KG1 (cell line): ENCODE data around the gene TANK.
"Not testable (repeated sequence)": the region's sequence is repeated elsewhere in the genome, so short reads cannot be mapped to it uniquely, and the experiment has no call there.

ENCODE experiments used
- DNase-seq: peaks from one replicate; lab custom pipeline; 2025; lab: John Stamatoyannopoulos, UW

TANK gene

DNA sequence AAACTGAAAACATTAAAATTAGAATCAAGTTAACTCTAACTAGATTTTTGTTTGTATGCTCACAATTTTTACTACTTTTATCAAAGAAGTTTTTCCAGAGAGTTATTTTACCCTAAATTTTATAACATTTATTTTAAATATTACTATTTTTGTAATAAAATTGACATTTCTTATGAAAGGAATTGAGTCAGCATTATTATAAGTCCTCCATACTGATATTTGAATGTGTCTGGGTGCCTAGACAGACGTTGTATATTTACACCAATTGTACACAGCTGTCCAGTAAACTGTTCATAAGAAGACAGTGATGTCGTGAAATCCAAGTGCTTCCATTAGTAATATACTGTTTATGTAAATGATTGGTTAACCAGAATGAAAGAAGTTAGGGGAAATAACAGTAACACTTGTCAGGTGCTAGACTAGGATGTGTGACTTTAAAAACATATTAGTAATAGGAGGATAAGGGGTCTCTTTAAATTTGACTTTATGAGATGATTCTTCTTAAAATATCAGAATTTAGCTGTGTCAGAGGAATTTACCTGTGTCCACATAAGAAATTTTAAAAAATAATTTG, 73.7 kb downstream of the TANK start:
- DNase-seq = no peak

DNA sequence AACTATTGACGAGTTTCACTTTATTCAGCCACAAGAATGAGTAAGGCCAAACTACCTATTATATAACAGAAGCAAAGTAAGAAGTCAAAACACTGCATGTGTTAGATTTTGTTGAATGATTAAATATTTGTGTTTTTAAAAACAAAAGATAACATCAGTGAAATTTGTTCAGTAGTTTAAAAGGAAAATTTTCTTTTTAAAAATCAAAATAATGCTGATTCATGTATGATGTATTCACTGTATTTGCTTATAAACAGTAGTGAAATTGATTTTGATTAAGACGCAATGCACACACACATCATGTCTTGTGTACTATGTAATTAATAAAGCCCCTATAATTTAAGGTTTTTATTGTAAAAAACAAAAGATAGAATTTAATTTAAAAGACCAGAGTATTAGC, 74.4 kb downstream of the TANK start:
- no peak for DNase-seq

DNA sequence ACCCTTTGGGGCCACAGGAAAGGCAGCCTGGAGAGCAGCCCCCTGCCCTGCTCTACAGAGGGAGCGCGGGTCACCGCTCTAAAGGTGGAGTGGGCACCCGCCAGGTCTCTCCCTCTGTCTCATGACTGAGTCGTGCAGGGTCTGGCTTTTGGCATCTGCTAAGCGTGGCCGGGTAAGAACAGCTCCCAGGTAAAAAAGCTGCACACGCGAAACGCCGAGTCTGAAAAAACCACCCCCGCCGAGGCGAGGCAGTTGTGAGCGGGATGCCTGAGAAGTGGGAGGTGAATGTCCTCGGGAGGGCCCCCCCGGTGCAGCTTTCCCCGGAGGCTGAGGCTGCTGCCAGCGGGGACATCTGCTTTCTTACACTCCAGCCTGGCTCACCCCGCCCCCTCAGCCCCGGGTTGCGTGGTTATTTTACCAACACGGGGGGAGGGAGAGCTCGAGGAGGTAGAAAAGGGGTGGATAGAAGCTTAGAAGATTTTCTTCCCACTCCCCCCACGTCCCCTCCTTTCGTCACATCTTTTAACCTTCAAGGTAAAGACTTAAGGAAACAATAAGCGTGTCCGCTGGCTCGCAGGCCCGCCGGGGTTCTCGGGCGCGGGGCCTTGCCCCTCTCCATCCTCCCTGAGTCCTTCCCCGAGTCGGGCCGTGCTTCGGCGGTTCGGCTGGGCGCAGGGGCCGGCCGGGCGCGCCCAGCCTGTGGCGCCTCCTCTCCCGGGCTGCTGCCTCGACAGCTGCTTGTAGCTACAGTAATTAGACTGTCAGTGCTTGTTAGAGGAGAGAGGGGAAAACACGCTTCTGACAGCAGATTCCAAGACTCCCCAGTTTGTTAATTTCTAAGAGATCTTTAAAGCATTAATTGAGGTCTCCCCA, 77.4 kb downstream of the TANK start:
- DNase-seq = no peak

DNA sequence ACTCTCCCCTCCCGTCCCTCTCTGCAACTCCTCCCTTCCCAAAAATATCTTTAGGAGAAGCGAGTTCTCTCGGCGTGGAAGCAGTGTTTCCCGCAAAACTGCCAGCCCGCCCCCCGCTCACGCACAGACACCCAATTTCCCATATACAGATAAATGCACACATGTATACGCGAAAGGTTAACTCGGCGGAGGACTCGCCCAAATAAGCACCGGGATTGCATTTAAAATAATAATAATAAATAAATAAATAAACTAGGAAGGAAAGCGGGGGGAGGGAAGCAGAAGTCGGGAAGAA, 78.0 kb downstream of the TANK start:
- no peak for DNase-seq

DNA sequence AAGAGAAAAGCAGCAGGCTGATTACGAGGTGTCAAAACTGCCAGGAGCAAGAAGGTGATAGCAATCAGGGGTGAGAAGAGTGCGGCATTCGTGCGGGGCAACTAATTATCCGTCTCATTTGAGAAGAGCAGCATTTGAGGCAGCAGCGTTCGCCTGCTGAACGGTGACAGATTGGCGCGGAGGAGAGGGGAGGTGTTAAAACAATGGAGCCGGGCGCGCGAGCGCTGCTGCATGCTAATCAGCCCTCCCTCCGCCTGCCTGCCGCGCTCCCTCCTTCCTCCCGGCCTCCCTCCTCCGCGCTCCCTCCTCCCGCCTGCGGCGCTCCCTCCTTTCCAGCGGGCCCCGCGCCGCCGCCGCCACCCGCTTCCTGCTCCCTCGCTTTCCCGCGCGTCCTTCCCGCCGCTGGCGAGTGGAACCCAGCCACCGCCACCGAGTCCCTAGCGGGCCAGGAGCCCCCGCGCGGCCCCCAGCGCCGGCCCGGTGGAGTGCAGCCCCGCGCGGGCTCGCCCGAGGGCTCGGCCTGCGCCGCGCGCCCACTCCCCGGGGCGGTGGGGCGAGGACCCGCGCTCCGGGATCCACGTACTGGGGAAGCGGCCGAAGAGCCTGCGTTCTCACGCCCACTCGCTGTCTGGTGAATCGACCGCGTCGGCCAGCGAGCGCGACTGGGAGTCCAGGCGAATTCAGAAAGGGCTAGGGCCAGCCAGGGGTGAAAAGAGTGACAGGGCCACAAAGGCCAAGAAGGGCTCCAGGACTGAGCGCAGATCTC, 78.5 kb downstream of the TANK start:
- DNase-seq = no peak

DNA sequence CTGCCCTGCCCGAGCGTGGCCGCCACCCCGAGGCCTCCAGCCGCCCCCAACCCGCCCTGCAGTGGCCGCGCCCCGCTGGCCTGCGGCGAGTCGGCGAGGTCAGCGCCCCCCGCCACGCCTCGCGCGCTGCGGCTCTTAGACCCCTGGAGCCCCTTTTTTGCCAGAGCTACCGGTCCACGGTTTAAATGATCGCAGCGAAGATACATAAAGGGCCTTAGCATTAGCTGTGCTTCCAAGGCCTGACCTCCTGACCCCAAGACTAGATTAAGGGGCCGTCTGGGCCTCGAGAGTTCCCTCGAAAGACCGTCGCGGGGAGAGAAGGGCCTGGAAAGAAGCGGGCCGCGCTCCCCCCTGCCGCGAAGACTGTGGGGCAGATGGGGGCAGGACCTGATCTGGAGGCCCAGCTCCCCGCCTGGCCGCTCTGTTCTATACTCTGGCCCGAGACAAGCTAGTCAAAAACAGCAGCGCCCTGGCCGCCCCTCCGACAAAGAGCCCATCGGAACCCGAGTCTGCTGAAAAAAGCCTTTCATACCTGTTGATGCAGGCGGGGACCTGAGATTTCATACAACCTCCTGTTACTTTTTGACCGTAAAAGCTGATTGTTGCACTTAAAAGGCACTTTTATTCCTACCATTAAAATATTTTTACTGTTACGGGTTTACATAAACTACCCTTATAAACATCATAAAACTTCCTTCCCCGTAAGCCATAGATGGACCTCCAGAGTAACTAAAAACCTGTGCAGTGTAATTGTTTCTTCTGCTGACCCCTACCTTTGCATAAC, 79.3 kb downstream of the TANK start:
- no peak for DNase-seq

DNA sequence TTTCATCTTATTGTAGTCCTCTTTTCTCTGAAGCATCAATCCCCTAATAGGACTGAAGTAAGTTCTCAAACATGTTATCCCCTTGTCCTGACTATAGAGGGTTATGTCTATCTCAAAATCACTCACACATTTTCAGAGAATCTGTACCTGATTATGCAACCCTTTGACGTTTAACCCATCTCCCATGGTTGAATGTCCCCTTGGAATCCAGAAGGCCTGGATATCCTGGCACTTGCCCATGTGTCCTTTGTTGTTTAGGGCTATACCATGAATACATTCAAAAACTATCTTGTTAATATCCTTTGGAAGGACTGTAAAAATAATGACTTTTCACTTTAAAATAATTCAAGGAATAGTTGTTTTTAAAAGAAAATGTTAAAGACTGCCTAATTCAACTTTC, 81.7 kb downstream of the TANK start:
- DNase-seq = no peak

DNA sequence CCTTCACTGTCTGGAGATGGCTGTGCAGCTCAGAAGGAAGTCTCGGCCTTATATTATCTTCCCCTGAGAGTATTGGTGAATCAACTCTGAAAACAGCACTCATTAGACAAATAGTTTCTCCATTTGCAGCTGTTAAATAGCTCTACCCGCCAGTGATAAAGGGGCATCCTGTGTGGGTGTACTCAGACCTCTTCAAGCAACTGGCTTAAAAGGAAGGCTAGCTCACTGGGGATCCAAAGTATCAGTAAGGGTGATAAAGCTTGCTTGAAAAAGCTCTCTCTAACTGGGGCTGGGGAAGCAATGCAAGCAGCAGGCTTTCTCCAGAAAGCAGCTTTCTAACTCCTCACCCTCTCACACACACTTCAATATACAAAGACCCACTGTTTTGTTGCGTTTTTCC, 83.1 kb downstream of the TANK start:
- DNase-seq = peak; percentile 35

DNA sequence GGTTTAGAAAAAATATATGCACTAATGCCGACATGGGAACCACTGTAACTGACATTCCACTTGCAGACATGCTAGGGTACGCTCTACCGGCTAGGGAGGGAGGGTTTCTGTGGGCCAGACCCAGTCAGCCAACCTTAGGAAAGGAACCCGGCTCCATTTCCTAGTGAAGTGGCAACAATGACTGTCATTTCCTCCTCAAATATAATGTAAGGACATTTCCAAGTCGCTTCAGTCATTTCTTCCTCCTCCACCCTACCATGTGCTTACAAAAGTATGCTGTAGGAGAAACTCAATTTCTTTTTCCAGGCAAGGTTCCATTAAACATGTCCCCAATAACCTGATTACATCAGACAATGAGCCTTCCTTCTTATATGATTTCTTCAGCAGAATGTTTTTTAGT, 83.7 kb downstream of the TANK start:
- peak; percentile 48 for DNase-seq

DNA sequence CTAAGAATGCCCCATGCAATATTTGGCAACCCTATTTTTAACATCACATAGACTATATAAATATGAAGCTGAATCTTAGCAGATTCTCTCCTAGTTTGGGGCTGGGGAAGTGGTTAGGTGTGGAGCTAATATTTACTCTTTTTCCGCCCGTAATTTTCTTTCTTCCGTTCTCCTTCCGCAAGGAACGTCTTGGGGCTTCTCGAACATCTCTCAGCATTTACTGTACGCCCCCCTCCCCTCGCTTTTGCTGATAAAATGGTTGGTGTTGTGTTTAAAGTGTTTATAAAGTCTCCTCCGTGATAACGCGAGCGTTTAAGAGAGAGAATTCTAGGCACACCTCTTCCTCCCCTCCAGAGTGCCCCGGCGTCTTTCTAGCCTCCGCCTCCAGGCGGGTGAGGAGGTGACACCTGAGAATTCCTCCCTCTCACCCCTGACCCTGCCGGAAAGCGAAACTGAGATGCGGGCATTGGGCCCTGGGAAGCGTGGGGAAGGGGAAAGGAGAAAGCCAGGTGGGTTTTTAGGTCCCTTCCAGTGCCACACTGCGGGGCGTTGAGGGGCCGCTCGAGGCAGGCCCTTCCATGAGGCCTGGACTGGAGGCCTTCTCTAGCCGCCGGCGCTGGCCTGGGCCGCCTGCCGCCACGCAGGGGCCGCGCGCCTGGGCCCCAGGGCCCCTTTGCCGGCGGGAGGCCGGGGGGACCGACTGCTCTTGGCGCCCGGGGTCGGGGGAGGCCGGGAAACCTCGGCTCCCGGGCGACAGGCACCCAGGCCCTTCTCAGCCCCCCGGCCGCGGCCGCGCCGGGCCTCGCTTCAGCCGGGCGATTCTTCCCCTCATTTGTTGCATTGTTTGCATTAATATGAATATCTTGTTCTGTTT, 84.4 kb downstream of the TANK start:
- DNase-seq = peak; percentile 73

DNA sequence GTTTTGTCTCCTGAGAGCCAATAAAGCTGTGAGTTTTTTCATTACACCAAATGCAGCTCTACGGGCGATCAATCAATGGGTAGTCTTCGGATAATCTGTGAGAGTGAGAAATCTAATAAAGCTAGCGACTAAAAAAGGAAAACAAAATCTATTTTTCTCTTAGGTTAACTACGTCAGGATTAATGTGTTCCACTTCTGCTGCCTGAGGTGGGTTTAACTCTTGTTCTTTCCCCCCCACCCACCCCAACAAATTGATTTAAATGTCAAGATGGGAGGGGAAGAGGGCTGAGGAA, 85.0 kb downstream of the TANK start:
- no peak for DNase-seq

DNA sequence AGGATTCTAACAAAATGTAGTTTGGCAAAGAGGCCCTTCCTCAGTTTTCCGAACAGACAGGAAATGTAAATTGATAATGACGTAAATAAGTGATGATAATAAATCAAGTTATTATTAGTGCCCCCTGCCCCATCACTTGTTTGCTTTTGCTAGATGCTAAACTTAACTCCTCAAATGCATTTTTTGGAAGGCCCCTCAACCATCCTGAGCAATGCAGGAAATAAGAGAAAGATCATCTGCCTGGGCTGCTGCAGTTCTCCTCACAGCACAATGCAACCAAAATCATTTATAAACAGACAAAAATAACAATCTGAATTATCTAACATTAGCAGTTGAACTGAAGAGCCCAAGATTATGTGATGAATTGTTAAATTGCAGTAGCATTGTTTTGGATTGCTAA, 85.4 kb downstream of the TANK start:
- DNase-seq = no peak

DNA sequence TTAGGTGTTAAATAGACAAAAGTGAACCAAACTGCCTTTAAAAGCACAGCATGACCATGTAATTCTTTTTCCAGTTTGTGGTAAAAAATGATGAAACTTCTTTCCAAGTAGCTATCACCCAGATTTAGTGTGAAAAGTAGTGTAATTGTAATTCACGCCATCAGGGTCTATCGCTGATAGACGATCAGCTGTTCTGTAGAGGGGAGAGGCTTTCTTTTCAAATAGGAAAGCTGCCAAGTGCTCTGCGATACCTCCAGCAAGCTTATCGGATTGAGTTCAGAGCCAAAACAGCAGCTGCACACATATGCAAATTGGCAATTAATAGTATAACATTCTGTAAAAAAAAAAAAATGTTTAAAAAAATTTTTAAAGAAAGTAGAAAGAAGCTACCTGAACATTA, 86.1 kb downstream of the TANK start:
- DNase-seq = no peak

DNA sequence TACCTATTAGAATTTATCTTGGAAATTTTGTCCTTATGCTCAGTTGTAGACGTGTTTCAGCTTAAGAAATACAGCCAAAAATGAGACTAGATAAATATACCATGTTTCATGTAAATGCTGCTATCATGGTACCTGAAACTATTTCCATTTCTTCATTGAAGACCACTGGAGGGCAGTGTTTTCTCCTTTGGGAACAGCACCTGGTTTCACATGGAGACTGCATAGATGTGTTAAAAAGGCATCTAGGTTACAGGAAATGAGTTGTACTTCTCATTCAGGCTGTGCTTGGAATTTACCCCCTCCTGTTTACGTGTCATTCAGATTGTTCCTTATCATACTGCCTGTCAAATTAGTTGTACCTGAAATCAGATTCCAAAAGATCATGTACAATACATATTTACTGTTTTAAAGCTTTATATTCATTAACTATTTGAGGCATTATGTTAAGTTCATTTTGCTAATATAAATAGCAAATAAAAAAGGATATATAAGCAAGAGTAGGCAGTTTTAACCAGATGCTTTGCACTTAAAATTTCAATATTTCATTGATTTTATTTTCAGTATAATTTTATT, 90.7 kb downstream of the TANK start:
- DNase-seq = no peak

DNA sequence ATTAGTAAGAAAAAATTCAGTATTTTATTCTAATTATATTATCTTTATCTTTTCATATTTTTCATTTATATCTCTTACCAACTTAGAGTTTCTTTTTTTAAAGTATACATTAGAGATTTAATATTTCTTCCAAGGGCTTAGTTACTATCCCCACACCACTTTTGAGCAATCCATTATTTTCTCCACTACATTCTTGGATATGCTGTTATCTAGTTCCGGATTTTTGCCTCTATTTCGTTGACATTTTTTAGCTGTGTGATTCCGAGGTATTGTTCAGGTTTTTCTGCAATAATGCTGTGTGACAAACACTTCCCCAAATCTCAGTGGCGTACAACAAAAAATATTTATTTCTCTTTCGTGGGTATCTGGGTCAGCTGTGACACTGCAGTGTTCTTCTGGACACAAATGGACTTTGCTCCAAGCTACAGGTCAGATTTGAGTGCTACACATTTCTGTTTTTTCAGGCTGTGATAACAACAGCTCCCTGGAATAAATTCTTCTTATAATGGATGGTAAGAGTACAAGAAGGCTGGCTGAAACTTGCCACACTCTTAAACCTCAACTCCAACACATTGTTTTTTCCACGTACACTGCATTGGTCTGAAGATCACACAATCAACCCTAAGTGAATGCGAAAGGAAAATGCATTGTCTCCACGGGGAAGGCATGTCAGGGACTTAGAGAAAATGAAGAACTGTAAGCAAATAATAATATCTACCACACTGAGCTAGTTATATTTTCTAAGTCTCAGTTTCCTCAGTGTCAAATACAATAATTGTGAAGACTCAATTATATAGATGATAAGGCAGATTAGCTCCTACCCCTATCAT, 97.1 kb downstream of the TANK start:
- DNase-seq = no peak

DNA sequence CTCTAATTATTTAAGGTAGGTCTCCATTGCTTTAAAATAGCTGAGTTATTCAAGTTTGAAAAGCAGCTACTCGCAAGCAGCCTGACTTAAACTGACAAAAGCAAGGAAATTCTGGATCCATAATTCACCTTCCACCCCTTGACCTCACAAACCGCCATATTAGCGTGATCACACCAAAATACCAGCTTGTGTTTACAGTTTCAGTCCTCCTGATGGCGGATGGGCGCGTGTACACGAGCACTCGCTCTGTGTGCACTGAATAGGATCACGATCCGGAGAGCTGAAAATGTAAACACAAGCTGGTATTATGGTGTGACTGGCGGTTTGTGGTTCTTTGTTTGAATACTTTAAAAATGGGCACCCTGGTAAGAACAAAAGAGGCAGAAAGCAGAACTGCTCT, 105.6 kb downstream of the TANK start:
- no peak for DNase-seq

DNA sequence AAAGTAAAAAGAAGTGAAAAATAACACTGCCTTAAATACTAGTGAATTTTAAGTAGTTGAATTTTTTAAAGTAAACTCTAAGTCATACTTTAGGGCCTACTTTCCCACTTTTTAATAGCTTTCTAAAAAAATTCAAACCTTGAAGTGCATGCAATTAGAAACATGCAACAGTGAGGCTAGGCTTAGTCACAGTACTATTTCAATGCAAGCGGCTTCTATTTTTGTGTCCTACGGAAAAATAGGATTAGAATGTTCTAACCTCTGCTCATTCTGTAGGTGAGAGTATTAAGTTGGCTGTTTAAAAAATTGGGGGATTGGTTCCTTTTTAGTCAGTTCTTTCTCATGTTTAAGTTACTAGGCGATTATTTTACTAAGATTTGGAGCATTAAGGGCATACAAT, 108.9 kb downstream of the TANK start:
- no peak for DNase-seq

DNA sequence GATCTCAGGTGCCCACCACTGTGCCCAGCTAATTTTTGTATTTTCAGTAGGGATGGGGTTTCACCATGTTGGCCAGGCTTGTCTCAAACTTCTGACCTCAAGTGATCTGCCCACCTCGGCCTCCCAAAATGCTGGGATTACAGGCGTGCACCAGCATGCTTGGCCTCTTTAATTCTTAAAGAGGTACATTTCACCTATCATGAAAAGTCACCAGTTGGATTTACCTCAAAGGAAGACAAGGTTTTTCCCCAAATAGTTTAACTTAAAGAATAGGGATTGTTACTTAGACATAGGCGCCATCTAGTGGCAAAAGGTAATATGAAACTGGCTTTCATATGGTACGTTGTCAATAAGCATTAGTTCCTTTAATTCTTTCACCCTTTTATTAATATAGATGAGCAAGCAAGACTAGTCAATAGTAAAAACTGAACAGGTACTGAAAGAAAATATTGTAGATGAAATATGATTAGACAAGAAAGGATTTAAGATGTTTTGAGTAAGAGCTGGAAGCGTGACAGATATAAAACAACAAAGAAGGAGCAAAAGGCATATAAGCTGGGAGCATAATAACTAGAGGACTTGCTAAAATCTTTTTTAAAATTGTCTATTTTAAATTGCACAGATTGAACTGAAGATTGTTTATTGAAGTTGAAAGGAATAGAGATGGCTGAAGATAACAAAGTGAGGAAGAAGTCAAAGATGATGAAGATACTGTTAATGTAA, 113.0 kb downstream of the TANK start:
- peak; percentile 59 for DNase-seq

DNA sequence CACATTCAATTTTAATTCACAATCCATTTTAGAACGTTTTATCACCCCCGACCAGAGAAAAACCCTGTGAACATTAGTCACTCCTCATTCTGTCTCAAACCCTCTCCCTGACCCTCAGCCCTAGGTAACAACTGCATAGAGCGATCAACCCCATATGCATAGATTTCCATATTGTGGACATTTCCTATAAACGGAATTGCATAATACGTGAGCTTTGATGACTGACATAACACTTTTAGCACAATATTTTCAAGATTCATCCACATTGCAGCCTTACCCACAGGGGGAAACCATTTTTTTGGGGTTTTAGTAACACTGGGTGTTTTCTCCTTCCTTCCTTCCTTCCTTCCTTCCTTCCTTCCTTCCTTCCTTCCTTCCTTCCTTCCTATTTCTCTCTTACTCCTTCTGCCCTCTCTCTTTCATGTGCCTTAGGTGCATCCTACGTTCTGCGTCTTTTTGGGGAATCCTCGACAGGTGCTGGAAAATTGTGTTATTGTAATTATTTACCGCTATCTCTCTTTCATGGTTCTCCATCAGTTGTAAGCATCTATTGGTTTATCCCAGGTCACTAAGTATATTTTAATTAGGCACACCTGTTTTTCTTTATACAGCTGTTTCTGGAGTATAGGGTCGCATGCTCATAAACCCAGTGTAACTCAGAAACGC, 118.5 kb downstream of the TANK start:
- not testable (repeated sequence) for DNase-seq
